NB4 (cell line): Measurements from ENCODE around the gene CRIP3.

ENCODE experiments used
- MYC ChIP-seq: IDR thresholded peaks from 2 replicates; pipeline ENCODE4 v1.6.1; 2011; ENCODE audit warnings: low read depth, low read length
- TF ChIP-seq, protein P1 (sequence below): IDR thresholded peaks from one replicate; pipeline ENCODE4 v1.5.1; 2012; ENCODE audit warnings: low read depth, low read length

- TF ChIP-seq, protein P1, sequence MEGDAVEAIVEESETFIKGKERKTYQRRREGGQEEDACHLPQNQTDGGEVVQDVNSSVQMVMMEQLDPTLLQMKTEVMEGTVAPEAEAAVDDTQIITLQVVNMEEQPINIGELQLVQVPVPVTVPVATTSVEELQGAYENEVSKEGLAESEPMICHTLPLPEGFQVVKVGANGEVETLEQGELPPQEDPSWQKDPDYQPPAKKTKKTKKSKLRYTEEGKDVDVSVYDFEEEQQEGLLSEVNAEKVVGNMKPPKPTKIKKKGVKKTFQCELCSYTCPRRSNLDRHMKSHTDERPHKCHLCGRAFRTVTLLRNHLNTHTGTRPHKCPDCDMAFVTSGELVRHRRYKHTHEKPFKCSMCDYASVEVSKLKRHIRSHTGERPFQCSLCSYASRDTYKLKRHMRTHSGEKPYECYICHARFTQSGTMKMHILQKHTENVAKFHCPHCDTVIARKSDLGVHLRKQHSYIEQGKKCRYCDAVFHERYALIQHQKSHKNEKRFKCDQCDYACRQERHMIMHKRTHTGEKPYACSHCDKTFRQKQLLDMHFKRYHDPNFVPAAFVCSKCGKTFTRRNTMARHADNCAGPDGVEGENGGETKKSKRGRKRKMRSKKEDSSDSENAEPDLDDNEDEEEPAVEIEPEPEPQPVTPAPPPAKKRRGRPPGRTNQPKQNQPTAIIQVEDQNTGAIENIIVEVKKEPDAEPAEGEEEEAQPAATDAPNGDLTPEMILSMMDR: no peak
- TF ChIP-seq MYC: no peak
Measured at GRCh38 chr6:43331891-43332290, 23.3 kb upstream of the CRIP3 start.
